GM21717 (cell line): ENCODE measurements around the gene HNRNPM.

Source experiments
- ATAC-seq: cut with Tn5 transposase; IDR thresholded peaks from one replicate; pipeline ENCODE4 v1.9.1; 2021; ENCODE audit warnings: mild to moderate bottlenecking, moderate library complexity; ENCODE audit not compliant: unreplicated experiment

HNRNPM gene

GRCh38 chr19:8459095-8459494 is 14.3 kb downstream of the HNRNPM start:
- ATAC-seq, result no peak

GRCh38 chr19:8459520-8460270 is 14.9 kb downstream of the HNRNPM start:
- no peak for ATAC-seq

- ATAC-seq, result no peak
These were observed 15.9 kb downstream of the HNRNPM start for GRCh38 chr19:8460516-8461298.

GRCh38 chr19:8461376-8461775 is 16.6 kb downstream of the HNRNPM start:
- no peak for ATAC-seq

GRCh38 chr19:8461891-8462290 is 17.1 kb downstream of the HNRNPM start:
- ATAC-seq, result no peak

- ATAC-seq, result no peak
These were observed 17.8 kb downstream of the HNRNPM start for GRCh38 chr19:8462571-8462970.

GRCh38 chr19:8463365-8463764 is 18.6 kb downstream of the HNRNPM start:
- ATAC-seq, result no peak

- no peak for ATAC-seq
These were observed 21.2 kb downstream of the HNRNPM start for GRCh38 chr19:8466018-8466417.

- no peak for ATAC-seq
These were observed 23.3 kb downstream of the HNRNPM start for GRCh38 chr19:8468124-8468523.

GRCh38 chr19:8468761-8469373 is 24.1 kb downstream of the HNRNPM start:
- ATAC-seq, result no peak

GRCh38 chr19:8469613-8470368 is 25.0 kb downstream of the HNRNPM start:
- no peak for ATAC-seq

GRCh38 chr19:8473648-8474476 is 29.1 kb downstream of the HNRNPM start:
- ATAC-seq, result no peak

GRCh38 chr19:8475005-8475404 is 30.2 kb downstream of the HNRNPM start:
- ATAC-seq, result no peak

- ATAC-seq, result no peak
These were observed 31.7 kb downstream of the HNRNPM start for GRCh38 chr19:8476524-8476923.

- no peak for ATAC-seq
These were observed 33.1 kb downstream of the HNRNPM start for GRCh38 chr19:8477889-8478288.

- no peak for ATAC-seq
These were observed 33.8 kb downstream of the HNRNPM start for GRCh38 chr19:8478598-8478997.

GRCh38 chr19:8481201-8481600 is 36.4 kb downstream of the HNRNPM start:
- ATAC-seq, result no peak

- no peak for ATAC-seq
These were observed 36.8 kb downstream of the HNRNPM start for GRCh38 chr19:8481616-8482015.

- ATAC-seq, result no peak
These were observed 37.9 kb downstream of the HNRNPM start for GRCh38 chr19:8482696-8483095.

- no peak for ATAC-seq
These were observed 38.4 kb downstream of the HNRNPM start for GRCh38 chr19:8483165-8483564.
